ENCODE results near the gene GRIFIN.
A peak's percentile ranks its signal among the peaks of the same experiment; 100 is the strongest.

Gene GRIFIN

DNA sequence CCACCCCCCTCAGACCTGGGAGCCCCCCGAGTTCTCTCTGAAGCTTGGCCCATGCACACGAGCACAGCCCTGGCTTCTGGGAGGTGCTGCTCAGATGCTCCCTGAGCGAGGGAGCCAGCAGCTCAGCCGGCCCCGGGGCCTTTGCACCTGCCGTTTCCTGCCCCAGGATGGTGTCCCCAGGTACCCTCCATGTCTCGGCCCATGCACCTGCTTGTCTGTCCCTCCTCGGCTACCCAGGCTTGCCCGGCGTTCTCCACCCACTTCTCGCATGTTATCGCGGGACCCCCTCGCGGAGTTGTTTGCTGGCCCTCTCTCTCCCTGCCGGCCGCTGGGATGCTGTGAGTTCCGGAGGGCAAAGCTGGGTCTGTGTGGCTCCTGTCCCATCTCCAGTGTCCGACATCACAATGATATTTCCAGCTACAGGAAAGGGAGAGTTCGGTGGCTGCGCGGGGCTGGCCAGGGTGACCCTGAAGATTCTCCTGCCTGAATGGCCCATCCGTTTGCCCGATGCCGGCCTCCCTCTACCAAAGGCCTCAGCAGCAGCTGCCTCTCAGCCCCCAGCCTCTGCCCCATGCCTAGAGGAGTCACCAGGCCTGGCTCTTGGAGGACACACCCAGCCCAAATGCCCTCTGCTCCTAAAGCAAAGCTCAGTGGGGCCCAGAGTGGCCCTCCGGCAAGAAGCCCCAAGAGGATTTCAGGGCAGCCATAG lies 31.2 kb upstream of the GRIFIN start:
- no peak for DNase-seq (ENCODE audit: low read depth, low spot score)
- Histone ChIP-seq H3K36me3 (ENCODE audit: insufficient read depth, insufficient read length, low read length) (no peaks in the 10 kb centered on the region), H3K9me3 (ENCODE audit: insufficient read depth, low read length) (no peaks in the 10 kb centered on the region), H3K4me1 (ENCODE audit: insufficient read depth, insufficient read length) (peaks cover 38% of the 10 kb centered on the region), H3K4me3 (ENCODE audit: insufficient read length, low read depth) (no peak overlapping the region), H3K27me3 (ENCODE audit: insufficient read depth, insufficient read length) (no peaks in the 10 kb centered on the region), H3K9ac (ENCODE audit: insufficient read length, low read depth) (no peak overlapping the region)
- TF ChIP-seq YY1 (IDR thresholded peaks at IDR 0.05; ENCODE audit: insufficient read depth, insufficient read length) (no peak), SUZ12 (IDR thresholded peaks at IDR 0.05; ENCODE audit: extremely low read depth, insufficient read depth, insufficient read length) (no peak)

- Histone ChIP-seq H3K36me3 (ENCODE audit: insufficient read depth, insufficient read length, low read length) (no peaks in the 10 kb centered on the region), H3K4me1 (ENCODE audit: insufficient read depth, insufficient read length) (peaks cover 32% of the 10 kb centered on the region), H3K9me3 (ENCODE audit: insufficient read depth, low read length) (no peaks in the 10 kb centered on the region), H3K9ac (ENCODE audit: insufficient read length, low read depth) (no peak overlapping the region), H3K27me3 (ENCODE audit: insufficient read depth, insufficient read length) (no peaks in the 10 kb centered on the region), H3K4me3 (ENCODE audit: insufficient read length, low read depth) (no peak overlapping the region)
- no peak for DNase-seq (ENCODE audit: low read depth, low spot score)
- no peak for TF ChIP-seq YY1 (IDR thresholded peaks at IDR 0.05; ENCODE audit: insufficient read depth, insufficient read length)
- no peak for TF ChIP-seq SUZ12 (IDR thresholded peaks at IDR 0.05; ENCODE audit: extremely low read depth, insufficient read depth, insufficient read length)
- TF ChIP-seq ZNF274 (IDR thresholded peaks at IDR 0.05; ENCODE audit: low read depth, low read length), result no peak
Observed at GRCh38 chr7:2505401-2505800, 29.2 kb upstream of the GRIFIN start.

GRCh38 chr7:2504889-2505375 lies 28.7 kb upstream of the GRIFIN start:
- Histone ChIP-seq H3K36me3 (ENCODE audit: insufficient read depth, insufficient read length, low read length) (no peaks in the 10 kb centered on the region), H3K9ac (ENCODE audit: insufficient read length, low read depth) (no peak overlapping the region), H3K4me3 (ENCODE audit: insufficient read length, low read depth) (no peak overlapping the region), H3K4me1 (ENCODE audit: insufficient read depth, insufficient read length) (peaks cover 34% of the 10 kb centered on the region), H3K9me3 (ENCODE audit: insufficient read depth, low read length) (no peaks in the 10 kb centered on the region), H3K27me3 (ENCODE audit: insufficient read depth, insufficient read length) (no peaks in the 10 kb centered on the region)
- no peak for TF ChIP-seq SUZ12 (IDR thresholded peaks at IDR 0.05; ENCODE audit: extremely low read depth, insufficient read depth, insufficient read length)
- TF ChIP-seq YY1 (IDR thresholded peaks at IDR 0.05; ENCODE audit: insufficient read depth, insufficient read length), result no peak
- no peak for TF ChIP-seq ZNF274 (IDR thresholded peaks at IDR 0.05; ENCODE audit: low read depth, low read length)
- no peak for DNase-seq (ENCODE audit: low read depth, low spot score)

DNA sequence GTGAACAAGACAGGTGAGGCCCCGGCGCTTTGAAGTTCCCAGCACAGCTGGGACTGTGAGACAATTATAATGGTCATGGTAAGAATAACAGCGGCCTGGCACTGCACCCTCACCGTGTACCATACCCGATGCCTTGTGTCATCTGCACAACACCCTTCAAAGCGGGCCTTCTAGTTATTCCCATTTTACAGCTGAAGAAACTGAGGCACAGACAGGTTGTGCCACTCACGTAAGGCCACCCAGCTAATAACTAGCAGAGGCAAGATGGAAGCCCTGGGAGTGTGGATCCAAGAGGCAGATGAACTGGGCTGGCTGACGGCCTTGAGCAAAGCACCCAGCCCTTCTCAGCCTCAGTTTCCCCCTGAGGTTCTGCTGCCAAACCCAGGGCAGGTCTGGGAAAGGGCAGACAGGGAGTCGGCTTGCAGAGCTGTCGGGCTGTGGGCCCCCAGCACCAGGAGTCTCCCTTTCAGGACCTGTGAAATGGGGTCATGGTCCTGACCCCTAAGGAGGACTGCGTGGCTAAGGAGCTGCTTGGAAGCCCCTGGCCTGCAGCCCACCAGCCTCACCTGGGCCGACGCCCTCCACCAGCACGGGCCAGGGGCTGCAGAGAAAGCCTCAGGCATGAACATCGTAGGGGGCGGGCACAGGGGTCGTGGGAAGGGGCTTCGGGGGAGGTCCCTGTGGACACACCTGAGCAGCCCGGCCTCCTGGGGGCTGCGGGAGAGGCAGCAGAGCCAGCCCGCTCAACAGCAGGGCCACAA lies 28.1 kb upstream of the GRIFIN start:
- H3K4me3 ChIP-seq (ENCODE audit: insufficient read length, low read depth), result no peak overlapping the region
- no peaks in the 10 kb centered on the region for H3K9me3 ChIP-seq (ENCODE audit: insufficient read depth, low read length)
- no peak for TF ChIP-seq ZNF274 (IDR thresholded peaks at IDR 0.05; ENCODE audit: low read depth, low read length)
- no peak for TF ChIP-seq SUZ12 (IDR thresholded peaks at IDR 0.05; ENCODE audit: extremely low read depth, insufficient read depth, insufficient read length)
- no peak for TF ChIP-seq YY1 (IDR thresholded peaks at IDR 0.05; ENCODE audit: insufficient read depth, insufficient read length)
- peaks cover 31% of the 10 kb centered on the region for H3K4me1 ChIP-seq (ENCODE audit: insufficient read depth, insufficient read length)
- no peak for DNase-seq (ENCODE audit: low read depth, low spot score)
- peak overlapping the region; percentile 26 for H3K9ac ChIP-seq (ENCODE audit: insufficient read length, low read depth)
- no peaks in the 10 kb centered on the region for H3K27me3 ChIP-seq (ENCODE audit: insufficient read depth, insufficient read length)
- no peaks in the 10 kb centered on the region for H3K36me3 ChIP-seq (ENCODE audit: insufficient read depth, insufficient read length, low read length)

- Histone ChIP-seq H3K4me1 (ENCODE audit: insufficient read depth, insufficient read length) (peaks cover 35% of the 10 kb centered on the region), H3K36me3 (ENCODE audit: insufficient read depth, insufficient read length, low read length) (no peaks in the 10 kb centered on the region), H3K27me3 (ENCODE audit: insufficient read depth, insufficient read length) (no peaks in the 10 kb centered on the region), H3K9me3 (ENCODE audit: insufficient read depth, low read length) (no peaks in the 10 kb centered on the region), H3K9ac (ENCODE audit: insufficient read length, low read depth) (no peak overlapping the region), H3K4me3 (ENCODE audit: insufficient read length, low read depth) (no peak overlapping the region)
- no peak for DNase-seq (ENCODE audit: low read depth, low spot score)
- TF ChIP-seq YY1 (IDR thresholded peaks at IDR 0.05; ENCODE audit: insufficient read depth, insufficient read length) (no peak), SUZ12 (IDR thresholded peaks at IDR 0.05; ENCODE audit: extremely low read depth, insufficient read depth, insufficient read length) (no peak), ZNF274 (IDR thresholded peaks at IDR 0.05; ENCODE audit: low read depth, low read length) (no peak)
Observed at GRCh38 chr7:2503056-2503941, 27.1 kb upstream of the GRIFIN start.

DNA sequence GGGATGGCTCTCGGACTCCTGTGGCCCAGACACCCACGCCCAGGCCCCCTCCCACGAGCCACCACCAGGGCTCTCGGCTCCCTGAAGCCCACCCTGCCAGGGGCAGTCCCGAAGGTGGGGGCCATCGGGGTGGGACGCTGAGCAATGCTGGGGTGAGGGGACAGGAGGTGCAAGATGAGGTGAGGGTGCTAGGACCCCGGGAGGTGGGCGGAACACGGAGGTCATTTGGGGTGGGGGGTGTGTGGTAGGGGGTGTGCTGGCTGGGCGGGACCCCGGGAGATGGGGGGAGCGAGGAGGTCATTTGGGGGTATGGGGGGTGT lies 26.4 kb upstream of the GRIFIN start:
- Histone ChIP-seq H3K27me3 (ENCODE audit: insufficient read depth, insufficient read length) (no peaks in the 10 kb centered on the region), H3K4me3 (ENCODE audit: insufficient read length, low read depth) (no peak overlapping the region), H3K9me3 (ENCODE audit: insufficient read depth, low read length) (no peaks in the 10 kb centered on the region), H3K36me3 (ENCODE audit: insufficient read depth, insufficient read length, low read length) (no peaks in the 10 kb centered on the region), H3K9ac (ENCODE audit: insufficient read length, low read depth) (no peak overlapping the region), H3K4me1 (ENCODE audit: insufficient read depth, insufficient read length) (peaks cover 35% of the 10 kb centered on the region)
- TF ChIP-seq SUZ12 (IDR thresholded peaks at IDR 0.05; ENCODE audit: extremely low read depth, insufficient read depth, insufficient read length) (no peak), YY1 (IDR thresholded peaks at IDR 0.05; ENCODE audit: insufficient read depth, insufficient read length) (no peak), ZNF274 (IDR thresholded peaks at IDR 0.05; ENCODE audit: low read depth, low read length) (no peak)
- DNase-seq (ENCODE audit: low read depth, low spot score), result no peak

All from NT2/D1 (cell line).